ENCODE results near the gene TLK1. TPM values are rescaled to one million over a fixed set of nuclear protein-coding genes. Genes with fewer than 3 reads are reported as not detected.
"Not testable (repeated sequence)": the region's sequence is repeated elsewhere in the genome, so short reads cannot be mapped to it uniquely, and the experiment has no call there.

TLK1 gene
- polyA plus RNA-seq, 1 experiment = 6.4 TPM

GRCh38 chr2:171080607-171081006 is 80.1 kb downstream of the TLK1 start:
- Histone ChIP-seq H3K36me3 (ENCODE audit: control insufficient read depth, insufficient read depth, low read length) (peaks cover 3% of the 10 kb centered on the region; the same call in 1 of the 2 replicates), H3K4me3 (ENCODE audit: low read depth, low read length) (no peak overlapping the region), H3K27me3 (ENCODE audit: control insufficient read depth, insufficient read depth, low read length) (no peaks in the 10 kb centered on the region)
- ChIA-PET CTCF (no interaction called here), POLR2A (no interaction called here)
- no peak for DNase-seq (ENCODE audit: low read depth)
- no peak for TF ChIP-seq CTCF (IDR thresholded peaks at IDR 0.05; ENCODE audit: insufficient read depth, low read depth, low read length)

GRCh38 chr2:171076422-171076821 is 84.3 kb downstream of the TLK1 start:
- H3K36me3 ChIP-seq (ENCODE audit: control insufficient read depth, insufficient read depth, low read length); POLR2A ChIA-PET; H3K27me3 ChIP-seq (ENCODE audit: control insufficient read depth, insufficient read depth, low read length); DNase-seq (ENCODE audit: low read depth); H3K4me3 ChIP-seq (ENCODE audit: low read depth, low read length): not testable (repeated sequence)
- CTCF ChIA-PET = interaction anchor here (1.3 kb wide), 1 partner anchor 10 kb away, joined by 5 read pairs; no protein-coding TSS in a partner anchor

- no peaks in the 10 kb centered on the region for H3K27me3 ChIP-seq (ENCODE audit: control insufficient read depth, insufficient read depth, low read length)
- ChIA-PET POLR2A (no interaction called here), CTCF (interaction anchor here (0.7 to 6.5 kb wide), 2 partner anchors 15 to 1123 kb away, joined by 3 to 24 read pairs; no protein-coding TSS in a partner anchor)
- no peak for TF ChIP-seq CTCF (IDR thresholded peaks at IDR 0.05; ENCODE audit: insufficient read depth, low read depth, low read length)
- no peak for DNase-seq (ENCODE audit: low read depth)
- no peak overlapping the region for H3K4me3 ChIP-seq (ENCODE audit: low read depth, low read length)
- peaks cover 2% of the 10 kb centered on the region; the same call in 1 of the 2 replicates for H3K36me3 ChIP-seq (ENCODE audit: control insufficient read depth, insufficient read depth, low read length)
These were observed 88.5 kb downstream of the TLK1 start for GRCh38 chr2:171072164-171072563.

- POLR2A ChIA-PET = no interaction called here
- DNase-seq (ENCODE audit: low read depth) = no peak
- Histone ChIP-seq H3K27me3 (ENCODE audit: control insufficient read depth, insufficient read depth, low read length) (no peaks in the 10 kb centered on the region), H3K4me3 (ENCODE audit: low read depth, low read length) (no peak overlapping the region), H3K36me3 (ENCODE audit: control insufficient read depth, insufficient read depth, low read length) (no peaks in the 10 kb centered on the region)
- TF ChIP-seq CTCF (IDR thresholded peaks at IDR 0.05; ENCODE audit: insufficient read depth, low read depth, low read length) = no peak
- CTCF ChIA-PET = interaction anchor here (6.5 kb wide), 1 partner anchor 18 kb away, joined by 24 read pairs; no protein-coding TSS in a partner anchor
These were observed 91.3 kb downstream of the TLK1 start for GRCh38 chr2:171069286-171069956.

GRCh38 chr2:171066110-171066509 is 94.6 kb downstream of the TLK1 start:
- H3K36me3 ChIP-seq (ENCODE audit: control insufficient read depth, insufficient read depth, low read length) = no peaks in the 10 kb centered on the region
- no peak for DNase-seq (ENCODE audit: low read depth)
- ChIA-PET POLR2A (no interaction called here), CTCF (no interaction called here)
- TF ChIP-seq CTCF (IDR thresholded peaks at IDR 0.05; ENCODE audit: insufficient read depth, low read depth, low read length) = no peak
- no peaks in the 10 kb centered on the region for H3K27me3 ChIP-seq (ENCODE audit: control insufficient read depth, insufficient read depth, low read length)
- H3K4me3 ChIP-seq (ENCODE audit: low read depth, low read length) = no peak overlapping the region

GRCh38 chr2:171057575-171057974 is 103.1 kb downstream of the TLK1 start:
- no peak overlapping the region for H3K4me3 ChIP-seq (ENCODE audit: low read depth, low read length)
- no peak for TF ChIP-seq CTCF (IDR thresholded peaks at IDR 0.05; ENCODE audit: insufficient read depth, low read depth, low read length)
- ChIA-PET POLR2A (no interaction called here), CTCF (no interaction called here)
- H3K27me3 ChIP-seq (ENCODE audit: control insufficient read depth, insufficient read depth, low read length) = no peaks in the 10 kb centered on the region
- DNase-seq (ENCODE audit: low read depth) = no peak
- no peaks in the 10 kb centered on the region; the same call in 1 of the 2 replicates for H3K36me3 ChIP-seq (ENCODE audit: control insufficient read depth, insufficient read depth, low read length)
